ENCODE results near the gene TP73.
"Not testable (repeated sequence)": the region's sequence is repeated elsewhere in the genome, so short reads cannot be mapped to it uniquely, and the experiment has no call there.

TP73 gene

GRCh38 chr1:3746830-3747521, 94.7 kb downstream of the TP73 start:
- no peak for DNase-seq

GRCh38 chr1:3747522-3747848, 95.2 kb downstream of the TP73 start:
- no peak for DNase-seq

- no peak for DNase-seq
Measured at GRCh38 chr1:3747903-3748302, 95.6 kb downstream of the TP73 start.

GRCh38 chr1:3748316-3748900, 96.1 kb downstream of the TP73 start:
- DNase-seq = not testable (repeated sequence)

- no peak for DNase-seq
Measured at GRCh38 chr1:3749512-3749911, 97.2 kb downstream of the TP73 start.

DNA sequence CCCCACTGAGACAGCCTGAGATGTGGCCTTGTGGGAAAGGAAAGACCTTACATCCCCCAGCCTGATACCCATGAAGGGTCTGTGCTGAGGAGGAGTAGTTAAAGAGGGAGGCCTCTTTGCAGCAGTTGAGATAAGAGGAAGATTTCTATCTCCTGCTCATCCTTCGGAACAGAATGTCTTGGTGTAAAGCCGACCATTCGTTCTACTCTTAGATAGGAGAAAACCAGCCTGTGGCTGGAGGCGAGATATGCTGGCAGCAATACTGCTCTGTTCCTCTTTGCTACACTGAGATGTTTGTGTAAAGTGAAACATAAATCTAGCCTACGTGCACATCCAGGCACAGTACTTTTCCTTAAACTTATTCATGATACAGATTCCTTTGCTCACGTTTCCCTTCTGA, 98.4 kb downstream of the TP73 start:
- DNase-seq = no peak

GRCh38 chr1:3752400-3752945, 100.2 kb downstream of the TP73 start, which contains the start of gene CCDC27:
CCDC27 (plus strand) TSS chr1:3752450; CDS start chr1:3752482, 32 bp downstream.
- no peak for DNase-seq

DNA sequence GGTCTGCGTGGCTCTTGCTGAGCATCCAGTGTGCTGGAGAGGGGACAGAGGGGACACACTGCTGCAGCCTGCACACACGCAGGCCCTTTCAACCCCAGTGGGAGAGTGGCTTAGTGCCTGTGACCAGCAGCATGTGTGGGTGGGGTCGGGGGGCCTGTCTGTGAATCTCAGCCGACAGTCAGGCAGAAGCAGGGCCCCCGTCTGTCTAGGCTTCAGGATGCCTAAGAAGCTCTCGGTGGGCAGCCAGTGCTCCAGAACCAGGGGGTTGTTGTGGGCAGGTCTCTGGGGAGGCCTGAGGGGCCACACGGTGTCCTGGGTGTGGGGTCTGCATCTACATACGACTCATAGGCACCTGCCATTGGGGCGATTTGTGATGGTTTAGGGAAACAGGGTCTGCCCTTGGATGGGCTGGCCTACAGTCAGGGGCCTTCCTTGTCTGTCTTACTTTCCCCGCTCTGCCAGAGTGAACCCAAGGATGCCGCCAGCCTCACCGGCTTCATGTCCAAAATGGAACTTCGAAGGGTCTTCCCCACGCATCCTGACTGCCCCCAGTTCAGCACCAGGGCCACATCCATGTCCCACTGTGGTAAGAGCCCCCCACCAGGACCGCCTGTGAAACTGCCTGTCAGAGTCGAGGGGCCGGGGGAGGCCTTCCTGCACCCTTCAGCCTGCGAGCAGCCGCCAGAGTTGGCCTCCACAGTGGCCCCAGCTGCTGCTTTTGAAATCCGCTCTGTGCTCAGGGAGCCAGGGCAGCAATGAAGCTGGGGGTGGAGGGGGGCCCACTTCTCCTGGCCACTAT, 101.5 kb downstream of the TP73 start:
- DNase-seq = no peak

- DNase-seq = no peak
Measured at GRCh38 chr1:3756394-3756793, 104.1 kb downstream of the TP73 start.

GRCh38 chr1:3759164-3759563, 106.8 kb downstream of the TP73 start:
- no peak for DNase-seq

DNA sequence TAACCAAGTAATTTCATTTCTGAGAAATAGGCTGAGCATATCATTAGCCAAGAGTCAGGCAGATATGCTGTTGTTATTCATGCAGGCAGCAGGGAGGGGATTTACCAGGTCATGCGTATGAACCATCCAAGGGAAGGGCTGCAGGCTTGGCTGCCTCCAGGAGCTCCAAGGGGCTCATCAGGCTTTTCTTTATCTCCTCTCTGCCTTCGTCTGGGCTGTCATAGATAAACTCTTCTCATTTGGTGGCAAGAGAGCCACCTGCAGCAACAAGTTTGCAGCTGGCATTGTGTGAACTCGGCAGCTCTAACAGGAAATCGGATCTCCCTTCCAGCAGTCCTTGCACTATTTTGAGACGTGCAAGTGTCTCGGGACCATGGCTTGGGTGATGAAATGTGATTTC, 107.5 kb downstream of the TP73 start:
- no peak for DNase-seq

- no peak for DNase-seq
Measured at GRCh38 chr1:3761296-3762010, 109.1 kb downstream of the TP73 start.

GRCh38 chr1:3762151-3762872, 110.0 kb downstream of the TP73 start:
- DNase-seq = no peak

GRCh38 chr1:3762873-3763228, 110.5 kb downstream of the TP73 start:
- no peak for DNase-seq

- DNase-seq = no peak
Measured at GRCh38 chr1:3763351-3764125, 111.2 kb downstream of the TP73 start.

DNA sequence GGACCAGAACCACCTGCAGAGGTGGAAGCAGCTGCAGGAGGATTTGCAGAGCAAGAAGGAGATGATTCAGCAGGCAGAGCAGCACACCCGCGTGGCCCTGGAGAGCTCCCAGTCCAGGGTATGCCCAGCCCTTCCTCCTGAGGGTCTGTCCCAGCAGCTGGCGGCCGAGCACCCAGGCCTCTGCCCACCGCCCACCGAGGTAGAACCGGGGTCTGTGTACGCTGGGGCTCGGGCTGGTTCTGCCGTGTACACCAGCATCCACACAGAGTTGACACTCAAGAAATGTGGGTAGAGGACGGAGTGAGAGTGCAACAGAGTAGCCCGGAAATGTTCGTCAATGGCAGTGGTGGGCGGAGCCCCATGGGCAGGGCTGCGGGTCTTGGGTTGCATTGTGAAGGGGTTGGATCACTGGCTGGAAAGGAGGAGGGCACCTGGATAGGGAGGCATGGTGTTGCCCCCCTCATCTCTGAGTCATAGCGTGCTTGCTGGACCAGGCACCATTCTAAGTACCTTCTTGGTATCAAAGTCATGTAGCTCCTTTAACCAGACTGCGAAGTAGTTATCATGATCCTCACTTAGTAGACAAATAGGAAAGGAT, 115.1 kb downstream of the TP73 start:
- no peak for DNase-seq

- no peak for DNase-seq
Measured at GRCh38 chr1:3768811-3769390, 116.6 kb downstream of the TP73 start.

DNA sequence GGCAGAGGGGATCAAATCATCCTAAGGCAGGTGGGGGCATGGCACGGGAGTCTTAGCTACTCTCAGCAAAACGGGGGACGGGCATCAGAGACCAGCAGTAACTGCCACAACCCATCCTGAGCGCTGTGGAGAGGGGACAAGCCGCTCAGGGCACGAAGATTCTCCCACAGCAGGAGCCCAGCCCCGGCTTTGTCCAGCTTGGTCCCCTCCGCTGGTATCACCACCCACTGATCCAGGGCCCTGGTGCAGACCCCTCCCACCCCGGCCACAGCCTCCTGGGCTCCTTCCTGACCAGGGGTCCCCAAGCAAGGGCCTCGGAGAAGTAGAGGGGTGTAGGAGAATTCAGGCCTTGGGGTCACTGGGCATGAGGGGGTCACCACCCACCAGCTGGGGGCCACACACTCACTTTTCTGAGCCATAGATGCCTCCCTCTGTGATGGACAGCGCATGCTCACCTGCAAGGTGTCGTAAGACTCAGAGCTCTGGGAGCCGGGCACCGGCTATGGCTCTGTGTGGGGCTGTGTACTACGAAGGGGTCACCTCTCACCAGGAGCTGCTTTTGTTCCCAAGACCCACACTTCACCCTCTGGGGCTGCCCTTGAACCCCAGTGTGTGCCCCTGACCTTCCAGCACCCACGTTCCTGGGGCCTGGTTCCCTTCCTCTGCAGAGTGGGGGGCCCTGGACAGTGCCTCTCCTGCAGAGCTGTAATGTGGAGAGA, 117.9 kb downstream of the TP73 start:
- DNase-seq = no peak

DNA sequence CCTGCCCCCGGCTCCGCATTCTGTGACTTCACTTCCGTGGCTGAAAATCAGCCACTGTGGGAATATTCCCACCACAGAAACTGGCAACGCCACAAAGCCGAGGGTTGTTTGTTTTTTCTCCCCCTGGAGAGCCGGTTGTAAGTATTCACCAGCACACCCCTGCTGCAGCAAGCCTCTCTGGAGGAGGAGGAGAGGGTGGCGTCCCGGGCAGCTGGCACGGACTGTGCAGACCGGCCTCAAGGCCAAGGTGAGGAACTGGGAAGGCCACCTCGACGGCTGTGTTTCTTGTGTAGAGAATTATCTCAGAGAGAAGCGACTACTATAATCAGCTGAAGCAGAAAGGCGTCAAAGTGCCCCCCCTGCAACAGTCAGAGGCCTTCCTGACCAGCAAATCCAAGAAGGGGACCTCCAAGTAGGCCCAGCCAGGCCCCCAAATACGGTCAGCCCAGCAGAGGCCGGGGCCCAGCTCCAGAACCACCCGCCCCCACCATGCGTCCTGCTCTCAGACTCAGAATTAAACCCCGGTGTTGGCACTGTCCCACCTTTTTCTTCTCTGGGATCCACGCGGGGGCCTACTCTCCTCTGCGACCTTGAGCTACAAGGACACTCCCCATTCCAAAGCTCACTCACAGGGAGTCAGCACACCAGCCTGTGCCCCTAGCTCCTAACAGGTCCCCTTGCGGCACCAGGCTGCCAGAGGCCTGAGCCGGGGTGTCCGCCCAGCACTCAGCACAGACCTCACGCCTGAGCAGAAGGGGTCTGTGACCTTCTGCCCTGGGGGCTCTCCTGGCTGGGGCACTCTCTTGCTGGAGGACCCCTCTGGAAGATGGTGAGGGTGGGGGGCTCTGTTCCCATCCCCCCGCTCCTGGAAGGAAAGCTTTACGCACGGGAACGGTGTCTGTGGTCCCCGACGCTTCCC, 119.1 kb downstream of the TP73 start:
- DNase-seq = no peak
